GM12864 (cell line): Measurements from ENCODE around the gene SCART1.
"Not testable (repeated sequence)": the region's sequence is repeated elsewhere in the genome, so short reads cannot be mapped to it uniquely, and the experiment has no call there.

Source experiments
- DNase-seq: peaks from one replicate; pipeline ENCODE4 v3.0.0-alpha.2; 2011; ENCODE audit warnings: low read depth
- H3K4me3 ChIP-seq: 2 replicates; pipeline ENCODE4 v1.5.1; 2011; ENCODE audit warnings: mild to moderate bottlenecking, low read depth, low read length, control low read depth
- CTCF ChIP-seq: IDR thresholded peaks from 2 replicates; pipeline ENCODE4 v1.5.1; 2011; ENCODE audit warnings: low read depth, mild to moderate bottlenecking, moderate library complexity, low read length, control low read depth, inconsistent platforms; ENCODE audit errors: missing control alignments

Gene SCART1

GRCh38 chr10:133453516-133454203 is at the start of gene SCART1:
TSS of gene SCART1 (plus strand) at chr10:133453945. CDS start at chr10:133453998, 53 bp downstream.
- TF ChIP-seq CTCF: no peak
- DNase-seq: no peak
- H3K4me3 ChIP-seq: no peak within 1 kb of the TSS; the same call in 1 of the 2 replicates

GRCh38 chr10:133405272-133405671 is 48.5 kb upstream of the SCART1 start:
- no peak overlapping the region for H3K4me3 ChIP-seq
- DNase-seq: no peak
- no peak for TF ChIP-seq CTCF

GRCh38 chr10:133405844-133406527 is 47.8 kb upstream of the SCART1 start:
- DNase-seq: no peak
- no peak overlapping the region; the same call in 1 of the 2 replicates for H3K4me3 ChIP-seq
- no peak for TF ChIP-seq CTCF

- no peak overlapping the region for H3K4me3 ChIP-seq
- no peak for DNase-seq
- no peak for TF ChIP-seq CTCF
Measured at GRCh38 chr10:133411523-133412380, 42.0 kb upstream of the SCART1 start.

- no peak for DNase-seq
- no peak overlapping the region for H3K4me3 ChIP-seq
- TF ChIP-seq CTCF: no peak
Measured at GRCh38 chr10:133412381-133412711, 41.4 kb upstream of the SCART1 start.

GRCh38 chr10:133414401-133414800 is 39.3 kb upstream of the SCART1 start:
- DNase-seq, H3K4me3 ChIP-seq: not testable (repeated sequence)

- H3K4me3 ChIP-seq: no peak overlapping the region
- no peak for TF ChIP-seq CTCF
- DNase-seq: no peak
Measured at GRCh38 chr10:133415752-133416151, 38.0 kb upstream of the SCART1 start.
